ENCODE results near the gene RTP1. TPM values are rescaled to one million over a fixed set of nuclear protein-coding genes. Genes with fewer than 3 reads are reported as not detected.
A peak's percentile ranks its signal among the peaks of the same experiment; 100 is the strongest.
"Not testable (repeated sequence)": the region's sequence is repeated elsewhere in the genome, so short reads cannot be mapped to it uniquely, and the experiment has no call there.

The RTP1 gene
- polyA plus RNA-seq, 3 donors: not detected

DNA sequence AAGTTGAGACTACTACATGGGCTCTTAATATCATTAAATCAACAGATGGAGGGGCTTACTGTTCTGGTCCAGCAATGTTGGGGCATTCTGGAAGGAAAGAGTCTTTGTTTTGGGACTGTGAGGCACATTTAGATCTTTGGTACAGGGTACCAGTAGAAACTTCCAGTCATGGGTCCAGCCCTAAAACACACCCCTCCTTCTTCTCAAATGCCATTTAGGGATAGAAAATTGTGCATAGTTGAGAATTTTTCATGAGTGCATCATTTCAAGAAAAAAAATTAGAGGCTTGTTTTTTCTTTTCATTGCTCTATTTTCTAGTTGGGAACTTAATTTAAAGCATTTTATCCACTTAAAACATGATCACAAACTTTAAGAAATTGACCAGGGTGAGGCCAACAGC is 4.1 kb upstream of the RTP1 start:
- no peak for DNase-seq (ENCODE audit: extremely low read depth in 1 of 11, low read depth in 9 of 11, low spot score in 4 of 11)

DNA sequence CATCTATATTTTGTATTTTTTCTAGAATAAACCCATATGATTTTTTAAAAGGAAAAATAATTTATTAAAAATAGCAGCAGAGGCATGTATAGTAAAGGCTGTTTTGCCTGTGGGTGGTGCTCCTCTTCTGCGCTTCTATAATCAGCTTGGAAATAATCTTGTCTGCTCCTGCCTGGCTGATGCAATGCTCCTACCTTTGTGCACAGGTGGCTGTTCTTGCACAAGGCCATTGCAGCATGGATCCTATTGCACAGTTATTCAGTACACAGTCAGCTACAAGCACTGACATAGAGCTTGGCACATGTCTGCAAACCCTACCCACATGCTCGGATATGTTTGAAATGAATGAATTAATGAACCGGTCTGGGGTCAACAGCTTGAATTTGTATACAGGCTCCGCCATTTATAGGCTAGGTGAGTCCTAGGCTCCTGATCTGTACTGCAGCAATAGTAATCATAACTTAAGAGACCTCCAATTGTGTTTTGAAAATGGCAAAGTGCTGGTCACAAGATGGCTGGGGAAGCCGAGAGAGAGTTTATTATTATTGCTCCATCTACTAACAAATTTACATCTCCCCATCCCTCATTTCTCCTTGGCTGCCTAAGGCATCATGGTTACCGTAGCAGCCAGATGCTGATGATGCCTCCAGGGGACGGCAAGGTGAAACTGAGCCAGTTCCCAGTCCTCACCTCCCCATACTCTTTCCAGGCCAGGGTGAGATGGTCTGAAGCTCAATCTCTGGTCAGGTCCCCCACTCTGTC is 532 bp upstream of the RTP1 start:
- DNase-seq (ENCODE audit: extremely low read depth in 1 of 11, low read depth in 9 of 11, low spot score in 4 of 11): no peak

DNA sequence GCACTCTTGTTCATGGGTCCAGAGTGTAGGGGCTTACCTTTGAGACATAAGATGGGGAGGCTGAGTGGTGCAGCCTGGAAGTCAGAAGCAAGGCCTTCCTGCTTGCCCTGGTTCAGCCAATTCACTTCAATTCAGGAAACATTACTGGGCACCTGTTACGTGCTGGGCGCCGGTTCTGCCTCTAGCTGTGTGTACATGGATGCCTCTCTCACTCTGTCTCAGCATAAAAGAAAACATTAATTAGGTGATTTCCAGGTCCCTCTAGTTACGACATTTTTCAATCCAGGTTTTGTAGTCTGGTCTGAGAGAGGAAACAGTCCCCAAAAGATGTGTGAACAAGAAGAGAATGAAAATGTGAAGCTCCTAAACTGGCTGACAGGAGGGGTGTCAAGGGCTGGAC is 1.2 kb downstream of the RTP1 start:
- DNase-seq (ENCODE audit: extremely low read depth in 1 of 11, low read depth in 9 of 11, low spot score in 4 of 11): no peak

DNA sequence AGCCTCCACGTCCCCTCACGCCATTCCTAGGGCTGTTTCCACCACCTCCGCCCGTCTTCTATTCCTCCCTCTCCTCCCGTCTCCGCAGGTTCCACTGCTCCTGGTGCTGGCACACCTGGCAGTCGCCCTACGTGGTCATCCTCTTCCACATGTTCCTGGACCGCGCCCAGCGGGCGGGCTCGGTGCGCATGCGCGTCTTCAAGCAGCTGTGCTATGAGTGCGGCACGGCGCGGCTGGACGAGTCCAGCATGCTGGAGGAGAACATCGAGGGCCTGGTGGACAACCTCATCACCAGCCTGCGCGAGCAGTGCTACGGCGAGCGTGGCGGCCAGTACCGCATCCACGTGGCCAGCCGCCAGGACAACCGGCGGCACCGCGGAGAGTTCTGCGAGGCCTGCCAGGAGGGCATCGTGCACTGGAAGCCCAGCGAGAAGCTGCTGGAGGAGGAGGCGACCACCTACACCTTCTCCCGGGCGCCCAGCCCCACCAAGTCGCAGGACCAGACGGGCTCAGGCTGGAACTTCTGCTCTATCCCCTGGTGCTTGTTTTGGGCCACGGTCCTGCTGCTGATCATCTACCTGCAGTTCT is 2.3 kb downstream of the RTP1 start:
- not testable (repeated sequence) for DNase-seq (ENCODE audit: extremely low read depth in 1 of 11, low read depth in 9 of 11, low spot score in 4 of 11)

DNA sequence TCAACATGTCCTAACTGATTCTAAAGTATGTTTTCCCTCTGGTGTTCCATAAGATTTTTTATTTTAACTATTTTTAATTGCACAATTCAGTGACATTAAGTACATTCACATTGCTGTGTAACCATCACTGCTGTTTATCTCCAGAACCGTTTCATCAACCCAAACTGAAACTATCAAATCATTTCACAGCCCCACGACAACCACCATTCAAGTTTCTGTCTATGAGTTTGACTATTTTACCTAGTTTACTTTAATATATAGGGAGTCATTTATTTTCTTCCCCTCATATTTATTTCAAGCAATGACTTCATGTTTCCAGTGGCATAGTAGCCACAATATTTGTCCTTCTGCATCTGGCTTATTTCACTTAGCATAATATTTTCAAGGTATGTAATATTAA is 8.4 kb downstream of the RTP1 start:
- no peak for DNase-seq (ENCODE audit: extremely low read depth in 1 of 11, low read depth in 9 of 11, low spot score in 4 of 11)

DNA sequence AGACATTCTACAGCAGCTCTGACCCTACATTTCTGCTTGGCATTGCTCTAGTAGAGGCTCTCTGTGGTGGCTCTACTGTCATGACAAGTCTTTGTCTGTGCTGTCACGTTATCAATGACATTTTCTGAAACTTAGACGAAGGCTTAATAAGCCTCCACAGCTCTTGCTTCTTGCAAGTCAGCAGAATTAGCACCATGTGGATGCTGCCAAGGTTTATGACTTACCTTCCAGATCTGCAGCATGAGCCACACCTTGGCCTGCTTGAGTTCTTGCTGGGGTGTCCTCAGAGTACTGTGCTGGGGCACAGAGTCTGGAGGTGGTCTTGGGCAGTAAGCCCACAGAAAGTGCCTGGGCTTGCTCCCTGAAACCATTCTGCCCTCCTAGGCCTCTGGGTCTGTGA is 9.8 kb downstream of the RTP1 start:
- no peak for DNase-seq (ENCODE audit: extremely low read depth in 1 of 11, low read depth in 9 of 11, low spot score in 4 of 11)

DNA sequence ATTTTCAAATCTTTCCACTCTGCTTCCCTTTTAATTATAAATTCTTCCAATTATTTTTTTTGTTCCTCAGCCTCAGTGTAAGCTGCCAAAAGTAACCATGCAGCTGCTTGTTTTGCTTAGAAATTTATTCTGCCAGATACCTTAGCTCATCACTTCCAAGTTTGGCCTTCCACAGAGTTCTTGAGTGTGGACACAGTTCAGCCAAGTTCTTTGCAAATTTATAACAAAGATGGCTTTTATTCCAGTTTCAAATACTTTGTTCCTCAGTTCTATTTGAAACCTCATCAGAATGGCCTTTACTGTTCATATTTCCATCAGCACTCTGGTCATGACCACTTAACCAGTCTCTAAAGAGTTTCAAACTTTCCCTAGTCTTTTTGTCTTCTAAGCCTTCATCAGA is 10.3 kb downstream of the RTP1 start:
- DNase-seq (ENCODE audit: extremely low read depth in 1 of 11, low read depth in 9 of 11, low spot score in 4 of 11): no peak

DNA sequence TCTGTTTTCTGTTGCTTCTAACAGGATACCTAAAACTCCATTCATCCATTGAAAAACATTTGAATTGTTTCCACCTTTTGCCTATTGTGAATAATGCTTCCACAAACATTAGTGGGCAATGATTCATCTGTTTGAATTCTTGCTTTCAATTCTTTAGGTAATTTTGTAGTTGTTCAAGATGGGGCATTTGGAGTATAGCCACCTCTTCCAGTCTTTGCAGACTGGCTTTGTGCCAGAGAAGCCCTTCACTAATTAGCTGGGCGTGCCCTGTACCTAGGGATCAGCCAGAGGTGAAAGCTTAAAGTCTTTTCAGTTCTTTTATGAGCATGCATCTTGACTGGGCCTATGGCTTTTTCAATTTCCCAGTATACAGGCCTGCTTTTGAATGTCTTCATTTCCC is 10.9 kb downstream of the RTP1 start:
- no peak for DNase-seq (ENCODE audit: extremely low read depth in 1 of 11, low read depth in 9 of 11, low spot score in 4 of 11)

DNA sequence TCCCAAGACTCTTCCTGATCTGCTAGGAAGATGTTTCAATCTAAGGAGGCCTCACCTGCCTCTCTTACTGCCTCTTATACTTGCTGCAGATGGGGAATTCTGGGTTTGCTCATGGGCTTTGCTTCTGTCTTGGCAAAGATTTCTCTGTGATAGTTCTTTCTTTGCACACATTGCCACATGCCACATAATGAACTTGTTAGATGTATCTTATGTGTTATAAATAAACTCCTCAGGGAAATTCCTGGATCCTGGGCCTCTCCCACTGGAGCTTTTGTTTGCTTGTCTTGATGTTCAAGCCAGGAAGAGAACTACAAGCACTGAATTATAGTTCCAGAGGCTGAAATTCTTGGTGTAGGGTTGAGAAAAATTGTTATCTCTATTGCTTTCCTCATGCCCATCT is 12.2 kb downstream of the RTP1 start:
- no peak for DNase-seq (ENCODE audit: extremely low read depth in 1 of 11, low read depth in 9 of 11, low spot score in 4 of 11)

DNA sequence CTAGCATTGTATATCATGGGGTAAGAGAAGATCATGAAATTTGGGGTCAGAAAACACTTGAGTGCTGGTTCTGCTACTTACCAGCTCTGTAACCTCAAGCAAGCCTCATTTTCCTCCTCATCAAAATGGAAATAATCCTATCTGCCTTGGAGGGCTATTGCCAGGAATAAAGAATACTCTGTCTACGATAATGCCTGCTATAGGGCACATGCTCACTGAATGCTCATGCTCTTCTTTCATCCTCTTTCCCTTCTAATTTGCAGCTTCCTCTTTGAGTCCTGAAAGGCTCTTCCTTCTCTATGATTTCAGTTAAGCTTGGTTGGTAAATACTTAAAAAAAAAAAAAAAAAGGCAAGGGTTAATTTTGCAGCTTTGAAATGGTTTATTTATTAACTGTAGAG is 12.8 kb downstream of the RTP1 start:
- DNase-seq (ENCODE audit: extremely low read depth in 1 of 11, low read depth in 9 of 11, low spot score in 4 of 11): no peak

DNA sequence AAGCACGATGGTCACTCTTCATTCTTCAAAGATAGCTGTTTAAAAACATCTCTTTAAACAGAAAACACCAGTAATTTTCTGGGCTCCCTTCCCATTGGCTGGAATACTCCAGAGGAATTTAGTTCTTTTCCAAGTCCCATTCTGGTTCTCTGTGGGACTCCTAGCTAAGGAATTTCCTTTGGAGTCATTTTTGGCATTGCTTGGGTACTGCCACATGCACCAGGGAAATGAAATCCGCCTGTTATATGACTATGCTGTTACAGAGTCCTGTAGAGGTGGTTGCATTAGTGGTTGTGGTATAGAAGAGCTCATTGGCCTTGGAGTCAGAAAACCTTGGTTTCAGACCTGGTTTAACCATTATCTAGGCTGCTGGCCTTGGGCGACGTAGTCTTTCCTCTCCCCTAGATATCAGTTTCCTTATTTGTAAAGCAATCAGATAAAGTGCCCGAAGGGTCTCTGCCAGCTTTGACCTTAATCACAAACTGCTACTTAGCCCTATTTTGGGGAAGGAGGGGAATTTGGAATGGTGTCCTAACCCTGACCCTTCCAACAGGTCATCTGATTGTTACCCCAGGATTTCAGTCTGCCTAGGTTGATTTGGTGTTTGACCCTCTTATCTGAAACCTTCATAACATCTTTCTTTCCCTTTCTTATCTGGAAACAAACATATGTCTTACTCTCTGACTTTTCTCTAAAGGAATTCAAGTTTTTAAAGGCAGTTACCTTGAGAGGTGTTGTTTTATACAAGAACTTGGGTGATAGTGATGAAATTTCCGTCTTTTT is 13.4 kb downstream of the RTP1 start:
- no peak for DNase-seq (ENCODE audit: extremely low read depth in 1 of 11, low read depth in 9 of 11, low spot score in 4 of 11)

DNA sequence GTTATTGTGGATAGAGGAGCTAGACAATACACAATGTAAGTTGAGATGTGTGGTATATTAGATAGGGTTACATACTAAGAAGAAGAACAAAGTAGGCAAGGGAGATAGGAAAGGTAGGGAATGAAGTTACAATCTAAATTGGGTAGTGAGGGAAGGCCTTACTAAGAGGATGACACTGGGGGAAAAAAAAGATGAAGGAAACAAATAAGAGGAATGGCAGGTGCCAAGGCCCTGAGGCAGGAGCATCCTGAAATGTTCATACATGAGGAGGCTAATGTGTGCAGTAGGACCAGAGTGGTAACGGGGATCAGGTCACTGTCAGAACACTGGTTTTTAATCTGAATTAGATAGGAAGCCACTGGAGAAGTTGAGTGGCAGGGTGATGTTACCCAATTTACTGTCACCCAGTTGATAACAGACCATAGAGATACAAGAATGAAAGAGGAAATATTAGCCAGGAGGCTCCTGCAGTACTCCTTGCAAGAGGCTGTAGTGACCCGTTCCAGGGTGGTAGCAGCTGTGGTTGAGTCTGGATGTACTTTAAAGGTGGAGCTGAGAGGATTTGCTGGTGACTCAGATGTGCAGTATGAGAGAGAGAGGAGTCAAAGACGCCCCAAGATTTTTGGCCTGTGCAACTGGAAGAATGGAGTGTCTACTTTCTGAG is 14.4 kb downstream of the RTP1 start:
- no peak for DNase-seq (ENCODE audit: extremely low read depth in 1 of 11, low read depth in 9 of 11, low spot score in 4 of 11)

DNA sequence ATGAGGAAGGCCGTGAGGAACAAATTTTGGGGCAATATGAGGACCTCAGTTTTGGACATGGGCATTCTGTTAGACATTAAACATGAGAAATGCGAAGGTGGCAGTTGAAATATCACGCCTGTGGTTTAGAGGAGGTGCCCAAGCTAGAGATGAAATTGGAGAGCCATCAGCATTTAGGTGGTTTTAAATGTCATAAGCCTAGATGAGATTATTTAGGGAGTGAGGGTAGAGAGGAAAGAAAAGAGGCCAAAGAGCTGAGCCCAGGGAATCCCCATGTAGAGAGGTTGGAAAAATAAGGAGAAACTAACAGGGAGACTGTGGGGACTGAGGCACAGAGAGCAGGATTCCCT is 14.9 kb downstream of the RTP1 start:
- DNase-seq (ENCODE audit: extremely low read depth in 1 of 11, low read depth in 9 of 11, low spot score in 4 of 11): no peak

DNA sequence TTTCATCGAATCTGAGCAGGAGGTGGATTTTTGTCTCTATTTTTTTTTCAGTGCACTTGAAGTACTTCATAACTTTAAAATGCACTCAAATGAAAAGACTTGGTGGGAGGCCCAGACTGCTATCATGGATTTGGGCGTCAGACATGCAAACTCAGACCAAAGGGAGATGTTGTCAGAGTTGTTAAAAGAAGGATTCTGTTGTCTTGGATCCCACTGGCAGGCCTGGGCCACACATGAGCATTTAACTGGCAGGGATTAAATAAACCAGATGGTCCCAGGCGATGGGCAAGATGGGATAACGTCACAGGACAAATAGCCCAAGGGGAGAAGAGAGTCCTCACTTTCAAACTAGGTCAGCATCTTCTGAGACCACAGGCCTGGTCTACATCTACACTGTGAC is 15.4 kb downstream of the RTP1 start:
- DNase-seq (ENCODE audit: extremely low read depth in 1 of 11, low read depth in 9 of 11, low spot score in 4 of 11): no peak

DNA sequence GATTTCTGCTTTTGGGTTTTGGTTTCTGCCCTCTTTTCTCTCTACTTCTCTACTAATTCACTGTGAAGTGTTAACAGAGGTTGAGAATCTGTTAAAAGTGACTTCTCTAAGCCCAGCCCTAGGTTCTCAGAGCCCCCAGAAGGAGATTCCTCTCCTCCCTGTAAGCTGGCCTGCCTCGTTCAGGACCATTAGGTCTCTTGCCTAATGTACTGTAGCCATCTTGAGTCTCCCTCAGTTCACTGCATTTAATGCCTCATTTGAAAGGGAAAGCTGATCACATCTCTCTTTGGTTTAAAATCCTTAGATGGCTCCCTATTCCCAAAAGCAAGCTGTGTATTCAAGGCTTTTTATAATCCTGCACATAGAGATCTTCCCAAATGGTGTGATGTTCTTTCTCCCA is 16.3 kb downstream of the RTP1 start:
- DNase-seq (ENCODE audit: extremely low read depth in 1 of 11, low read depth in 9 of 11, low spot score in 4 of 11): peak in 7 of 11 donors; percentile 3 to 45 (median 37)

DNA sequence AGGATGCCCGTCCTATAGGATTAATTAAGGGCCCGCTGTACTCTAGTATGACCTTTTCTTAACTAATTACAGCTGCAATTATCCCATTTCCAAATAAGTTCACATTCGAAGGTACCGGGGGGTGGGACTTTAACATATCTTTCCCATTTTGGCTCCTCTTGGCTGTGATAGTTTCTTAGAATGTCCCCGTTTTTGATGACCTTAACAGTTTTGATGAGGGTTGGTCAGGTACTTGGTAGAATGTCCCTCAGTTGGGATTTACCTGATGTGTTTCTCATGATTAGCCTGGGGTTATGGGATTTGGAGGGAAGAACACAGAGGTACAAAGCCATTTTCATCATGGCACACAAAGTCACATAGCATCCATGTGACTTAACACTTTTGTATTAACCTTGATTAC is 18.2 kb downstream of the RTP1 start:
- DNase-seq (ENCODE audit: extremely low read depth in 1 of 11, low read depth in 9 of 11, low spot score in 4 of 11): no peak

DNA sequence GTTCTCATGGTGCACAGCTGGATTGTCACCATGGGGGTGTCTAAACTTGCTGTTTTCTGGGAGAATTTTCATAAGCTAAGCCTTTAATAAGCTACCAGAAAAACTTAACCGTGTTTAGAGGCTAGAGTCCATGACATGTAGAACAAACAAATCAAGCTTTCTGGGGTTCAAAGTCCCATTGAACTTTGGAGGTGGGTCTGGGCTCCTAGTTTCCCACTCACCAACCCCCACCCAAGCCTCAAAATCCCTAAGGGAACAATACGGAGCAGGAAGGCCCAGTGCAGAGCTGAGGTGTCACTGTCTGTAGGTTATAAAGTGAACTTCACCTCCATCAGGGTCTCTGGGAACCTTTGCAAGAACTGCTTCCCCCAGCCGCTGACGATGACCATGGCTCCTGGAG is 25.5 kb downstream of the RTP1 start:
- DNase-seq (ENCODE audit: extremely low read depth in 1 of 11, low read depth in 9 of 11, low spot score in 4 of 11): no peak

DNA sequence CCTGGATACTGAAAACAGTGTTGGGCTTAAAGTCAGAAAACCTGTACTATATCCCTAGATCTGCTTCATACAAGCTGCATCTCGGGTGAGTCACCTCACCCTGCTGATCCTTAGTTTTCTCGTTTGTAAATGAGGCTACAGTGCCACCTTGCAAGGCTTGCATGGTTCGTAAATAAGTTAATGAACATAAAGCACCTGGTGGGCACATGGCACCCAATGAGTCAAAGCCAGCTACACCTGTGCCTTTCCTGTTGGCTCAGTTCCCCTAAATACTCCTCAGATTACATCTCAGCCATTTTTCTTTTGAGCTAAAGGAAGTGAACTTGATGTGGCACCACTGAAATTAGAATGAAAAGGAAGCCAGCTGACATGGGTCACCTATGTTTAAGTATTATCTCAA is 26.5 kb downstream of the RTP1 start:
- DNase-seq (ENCODE audit: extremely low read depth in 1 of 11, low read depth in 9 of 11, low spot score in 4 of 11): peak in 7 of 11 donors; percentile 7 to 31 (median 20)

DNA sequence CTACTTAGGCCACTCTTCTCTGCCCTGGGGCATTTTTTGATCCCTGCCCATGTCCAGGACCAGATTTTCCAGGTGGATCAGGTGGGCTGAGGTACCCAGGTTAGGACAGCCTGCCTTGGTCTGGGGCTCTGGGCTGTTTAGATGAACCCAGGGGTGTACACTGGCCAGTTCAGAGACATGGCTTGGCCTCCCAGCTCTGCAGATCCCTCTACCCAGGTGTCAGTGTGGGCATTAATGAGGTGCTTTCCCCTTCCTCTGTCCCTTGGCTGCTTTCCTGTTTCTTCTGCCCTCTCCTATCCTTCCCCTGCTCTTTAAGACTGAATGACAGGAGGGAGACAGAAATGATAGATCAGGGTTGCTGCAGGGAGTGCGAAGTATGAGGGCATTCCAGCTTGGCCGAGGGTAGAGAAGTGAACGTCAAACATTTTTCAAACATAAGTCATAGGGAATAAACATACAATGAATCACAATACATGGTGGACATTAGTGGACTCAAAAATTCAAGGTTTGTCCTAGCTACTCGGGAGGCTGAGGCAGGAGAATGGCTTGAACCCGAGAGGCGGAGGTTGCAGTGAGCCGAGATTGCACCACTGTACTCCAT is 30.5 kb downstream of the RTP1 start:
- DNase-seq (ENCODE audit: extremely low read depth in 1 of 11, low read depth in 9 of 11, low spot score in 4 of 11): no peak

DNA sequence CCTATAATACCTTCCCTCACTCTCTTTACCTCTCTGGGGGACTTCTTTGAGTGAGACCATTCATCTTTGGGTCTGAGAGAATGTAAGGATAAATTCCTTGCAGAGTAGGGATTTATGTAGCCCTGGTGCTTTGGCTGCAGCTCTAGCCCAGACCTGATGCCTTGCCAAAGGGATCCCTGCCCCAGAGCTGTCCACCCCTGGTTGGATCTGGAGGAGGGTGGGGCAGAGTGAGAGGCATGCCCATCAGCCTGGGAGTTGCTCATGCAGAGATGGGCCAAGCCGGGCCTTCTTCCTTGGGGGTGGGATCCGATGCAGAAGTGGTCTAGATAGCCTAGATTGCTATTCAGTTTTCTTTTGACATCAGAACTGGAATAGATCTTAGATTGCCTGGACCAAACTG is 31.5 kb downstream of the RTP1 start:
- DNase-seq (ENCODE audit: extremely low read depth in 1 of 11, low read depth in 9 of 11, low spot score in 4 of 11): no peak
